Stimulated activated effector memory CD8-positive, alpha-beta T cell treated with anti-CD3 and anti-CD28 coated beads, Interleukin-12 subunit alpha, Interleukin-12 subunit beta, amount 100 ng/mL, for 72 hours (primary cell): ENCODE data around the gene FGF12.

Experiments
- ATAC-seq: fragments of 150-1000 bp; cut with Tn5 transposase; 2 replicates; pipeline ENCODE4 v1.10.0; 2021
- DNase-seq, 2 donors: peaks; one replicate each; pipeline ENCODE4 v3.0.0; 2021 to 2022; ENCODE audit warnings: low spot score in 2 of 2
- H3K27ac Mint-ChIP-seq: one replicate; pipeline ENCODE4 v1.8.0; 2022; ENCODE audit warnings: mild to moderate bottlenecking, mixed read lengths
- H3K36me3 Mint-ChIP-seq: one replicate; pipeline ENCODE4 v1.8.0; 2022; ENCODE audit warnings: mild to moderate bottlenecking, mixed read lengths
- H3K4me1 Mint-ChIP-seq: one replicate; pipeline ENCODE4 v1.8.0; 2022; ENCODE audit warnings: mixed read lengths
- H3K4me3 Mint-ChIP-seq: one replicate; pipeline ENCODE4 v1.8.0; 2022; ENCODE audit warnings: mild to moderate bottlenecking, mixed read lengths
- H3K9me3 Mint-ChIP-seq: one replicate; pipeline ENCODE4 v1.8.0; 2022; ENCODE audit warnings: mixed read lengths

FGF12 gene

GRCh38 chr3:192642651-192643050, 84.7 kb downstream of the FGF12 start:
- peaks cover 10% of the 10 kb centered on the region for H3K9me3 Mint-ChIP-seq
- DNase-seq (no peak), ATAC-seq (no peak)
- H3K4me1 Mint-ChIP-seq = no peaks in the 10 kb centered on the region
- H3K36me3 Mint-ChIP-seq = no peaks in the 10 kb centered on the region
- H3K4me3 Mint-ChIP-seq = no peak overlapping the region
- no peak overlapping the region for H3K27ac Mint-ChIP-seq

GRCh38 chr3:192641919-192642318, 85.4 kb downstream of the FGF12 start:
- Mint-ChIP-seq H3K36me3 (no peaks in the 10 kb centered on the region), H3K27ac (no peak overlapping the region), H3K4me3 (no peak overlapping the region), H3K4me1 (no peaks in the 10 kb centered on the region), H3K9me3 (peaks cover 10% of the 10 kb centered on the region)
- DNase-seq (no peak), ATAC-seq (no peak)

- DNase-seq = no peak
- ATAC-seq = no peak
- Mint-ChIP-seq H3K36me3 (no peaks in the 10 kb centered on the region), H3K27ac (no peak overlapping the region), H3K9me3 (peaks cover 2% of the 10 kb centered on the region), H3K4me1 (no peaks in the 10 kb centered on the region), H3K4me3 (no peak overlapping the region)
Measured at GRCh38 chr3:192639987-192640386, 87.4 kb downstream of the FGF12 start.

DNA sequence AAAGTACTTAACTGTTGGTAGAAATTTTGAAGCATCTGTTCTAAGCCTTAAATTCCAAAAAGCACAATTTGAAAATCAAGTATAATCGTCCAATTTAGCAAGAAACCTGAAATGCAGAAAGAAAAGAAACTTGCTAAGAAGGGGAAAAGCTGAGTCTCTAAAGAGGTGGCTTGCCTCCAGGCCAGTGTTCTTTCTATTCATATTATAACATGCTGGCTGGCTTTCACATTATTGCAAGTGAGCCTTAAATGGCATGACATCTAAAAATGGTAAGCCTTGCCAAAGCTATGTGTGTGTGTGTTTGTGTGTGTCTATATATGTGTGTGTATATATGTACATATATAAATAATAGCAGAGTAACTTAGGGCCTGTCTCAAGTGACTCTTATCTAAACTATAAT, 89.5 kb downstream of the FGF12 start:
- H3K4me3 Mint-ChIP-seq = no peak overlapping the region
- peaks cover 6% of the 10 kb centered on the region for H3K9me3 Mint-ChIP-seq
- H3K27ac Mint-ChIP-seq = no peak overlapping the region
- ATAC-seq = no peak
- no peak for DNase-seq
- H3K36me3 Mint-ChIP-seq = no peaks in the 10 kb centered on the region
- no peaks in the 10 kb centered on the region for H3K4me1 Mint-ChIP-seq

GRCh38 chr3:192636517-192637444, 90.6 kb downstream of the FGF12 start:
- no peaks in the 10 kb centered on the region for H3K36me3 Mint-ChIP-seq
- H3K4me3 Mint-ChIP-seq = no peak overlapping the region
- no peak for DNase-seq
- no peak overlapping the region for H3K27ac Mint-ChIP-seq
- ATAC-seq = no peak
- H3K4me1 Mint-ChIP-seq = no peaks in the 10 kb centered on the region
- peaks cover 6% of the 10 kb centered on the region for H3K9me3 Mint-ChIP-seq

DNA sequence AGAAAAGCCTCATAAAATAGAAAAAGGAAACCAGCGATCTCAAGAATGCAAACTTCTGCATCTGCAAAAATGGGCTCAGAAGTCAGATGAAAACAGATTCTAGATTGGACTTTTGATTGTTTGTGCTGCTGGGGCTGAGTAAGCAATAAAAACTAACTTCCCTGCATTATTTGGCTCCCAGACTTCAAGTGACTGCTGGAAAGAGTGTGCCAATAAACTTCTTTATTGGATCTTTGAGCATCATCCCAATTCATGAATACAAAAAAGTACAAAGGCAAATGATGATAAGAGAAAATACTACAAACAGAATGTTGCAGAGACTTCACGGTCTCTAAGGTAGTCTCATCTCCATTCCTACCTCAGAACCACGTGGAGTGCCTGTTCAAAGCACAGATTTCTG, 97.9 kb downstream of the FGF12 start:
- H3K4me3 Mint-ChIP-seq = no peak overlapping the region
- DNase-seq = no peak
- H3K9me3 Mint-ChIP-seq = peaks cover 7% of the 10 kb centered on the region
- no peak overlapping the region for H3K27ac Mint-ChIP-seq
- no peaks in the 10 kb centered on the region for H3K36me3 Mint-ChIP-seq
- no peak for ATAC-seq
- no peaks in the 10 kb centered on the region for H3K4me1 Mint-ChIP-seq

DNA sequence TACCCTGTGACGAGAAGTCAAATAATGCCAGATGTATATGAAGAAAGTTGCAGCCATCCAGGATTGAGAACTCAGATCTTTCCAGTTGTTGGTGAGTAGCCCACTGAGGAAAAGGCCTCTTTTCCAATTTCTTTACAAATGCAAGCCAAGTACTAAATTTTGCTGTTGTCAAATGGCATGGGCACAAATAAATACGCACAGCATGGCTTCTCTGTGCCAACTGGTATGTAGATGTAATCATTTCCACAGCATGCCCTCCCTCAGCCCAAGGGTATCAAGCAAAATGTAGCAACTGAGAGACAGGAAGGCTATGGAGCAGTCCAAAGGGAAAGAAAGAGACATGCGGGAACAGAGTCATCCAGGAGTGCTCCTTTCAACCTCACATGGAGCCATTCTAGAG, 105.4 kb downstream of the FGF12 start:
- ATAC-seq (no peak), DNase-seq (no peak)
- Mint-ChIP-seq H3K9me3 (no peaks in the 10 kb centered on the region), H3K4me1 (no peaks in the 10 kb centered on the region), H3K4me3 (no peak overlapping the region), H3K27ac (no peak overlapping the region), H3K36me3 (no peaks in the 10 kb centered on the region)

DNA sequence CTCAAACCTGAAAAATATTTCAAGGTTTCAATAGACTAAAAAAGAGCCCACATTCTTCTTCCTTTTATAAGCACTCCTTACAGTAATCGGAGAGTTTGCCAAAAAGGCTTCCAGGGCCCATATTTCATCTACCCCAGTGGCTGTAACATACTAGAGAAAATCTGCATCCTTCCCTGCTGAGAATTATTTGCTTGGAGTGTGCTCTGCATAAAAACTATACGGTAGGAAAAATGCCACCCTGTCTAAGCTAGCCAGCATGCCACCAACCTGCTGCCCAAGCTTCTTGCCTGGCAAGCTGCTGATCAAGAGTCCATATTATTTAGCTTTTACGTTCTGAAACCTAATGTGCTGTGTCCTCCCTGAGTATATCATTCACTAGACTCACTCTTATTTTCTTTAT, 107.1 kb downstream of the FGF12 start:
- no peak overlapping the region for H3K4me3 Mint-ChIP-seq
- H3K4me1 Mint-ChIP-seq = no peaks in the 10 kb centered on the region
- no peaks in the 10 kb centered on the region for H3K9me3 Mint-ChIP-seq
- no peak for ATAC-seq
- H3K36me3 Mint-ChIP-seq = no peaks in the 10 kb centered on the region
- no peak for DNase-seq
- no peak overlapping the region for H3K27ac Mint-ChIP-seq

- ATAC-seq (no peak), DNase-seq (no peak)
- Mint-ChIP-seq H3K4me1 (no peaks in the 10 kb centered on the region), H3K9me3 (no peaks in the 10 kb centered on the region), H3K27ac (no peak overlapping the region), H3K36me3 (no peaks in the 10 kb centered on the region), H3K4me3 (no peak overlapping the region)
Measured at GRCh38 chr3:192611411-192611810, 115.9 kb downstream of the FGF12 start.

DNA sequence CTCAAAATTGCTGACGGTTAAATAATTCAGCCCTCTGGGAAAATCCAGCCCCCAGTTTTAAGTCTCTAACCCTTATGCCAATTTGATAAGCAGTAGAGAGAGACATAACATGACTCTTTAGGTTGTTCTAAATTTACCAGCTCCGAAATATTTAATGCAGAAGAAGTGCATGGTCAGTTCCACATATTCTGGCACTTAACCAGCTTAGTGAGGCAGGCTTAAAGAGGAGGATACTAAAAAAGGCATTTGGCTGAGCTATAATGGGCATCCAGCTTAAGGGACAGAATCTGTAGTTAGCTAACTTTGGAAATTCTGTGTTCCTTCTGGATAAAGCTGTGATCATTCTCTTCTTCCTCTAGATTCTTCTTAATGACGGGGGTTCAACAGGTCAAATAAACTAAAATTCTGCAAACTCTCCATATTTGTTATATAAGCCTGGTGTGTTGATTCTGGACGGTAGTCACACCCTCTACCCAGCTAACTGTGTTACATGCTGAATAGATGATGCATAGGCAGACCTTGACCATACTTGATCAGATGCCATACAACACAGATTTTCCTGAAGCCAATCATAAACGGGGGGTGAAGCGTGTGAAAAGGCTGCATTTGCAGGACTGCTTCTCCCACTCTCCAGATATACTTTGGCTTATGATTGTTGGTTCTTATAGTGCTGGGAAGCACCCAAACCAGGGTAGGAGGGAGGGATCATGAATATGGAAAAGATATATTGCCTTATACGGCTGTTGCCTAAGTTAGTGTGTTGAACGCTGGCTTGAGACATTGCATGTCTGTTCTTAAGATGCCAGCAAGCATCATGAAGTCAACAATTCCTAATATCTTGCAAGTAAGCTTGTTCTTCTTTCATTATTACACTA, 118.4 kb downstream of the FGF12 start:
- ATAC-seq (no peak), DNase-seq (no peak)
- Mint-ChIP-seq H3K9me3 (peaks cover 3% of the 10 kb centered on the region), H3K4me3 (no peak overlapping the region), H3K36me3 (no peaks in the 10 kb centered on the region), H3K4me1 (no peaks in the 10 kb centered on the region), H3K27ac (no peak overlapping the region)

DNA sequence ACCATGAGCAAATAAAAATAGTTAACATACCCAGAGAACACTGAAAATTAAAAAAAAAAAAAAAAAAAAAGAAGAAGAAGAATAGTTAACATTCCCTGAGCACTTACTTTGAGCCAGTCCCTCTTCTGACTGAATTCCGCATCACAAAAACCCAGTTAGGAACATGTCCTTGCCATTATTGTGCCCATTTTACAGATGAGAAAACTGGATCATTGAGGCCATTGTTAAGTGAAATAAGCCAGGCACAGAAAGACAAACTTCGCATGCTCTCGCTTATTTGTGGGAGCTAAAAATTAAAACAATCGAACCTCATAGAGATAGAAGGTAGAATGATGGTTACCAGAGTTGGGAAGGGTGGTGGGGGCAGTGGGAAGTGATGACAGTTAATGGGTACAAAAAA, 119.5 kb downstream of the FGF12 start:
- no peak for DNase-seq
- no peak overlapping the region for H3K4me3 Mint-ChIP-seq
- peaks cover 10% of the 10 kb centered on the region for H3K9me3 Mint-ChIP-seq
- no peaks in the 10 kb centered on the region for H3K4me1 Mint-ChIP-seq
- no peaks in the 10 kb centered on the region for H3K36me3 Mint-ChIP-seq
- no peak for ATAC-seq
- H3K27ac Mint-ChIP-seq = no peak overlapping the region

- no peak overlapping the region for H3K4me3 Mint-ChIP-seq
- no peaks in the 10 kb centered on the region for H3K36me3 Mint-ChIP-seq
- DNase-seq = no peak
- peaks cover 18% of the 10 kb centered on the region for H3K9me3 Mint-ChIP-seq
- H3K27ac Mint-ChIP-seq = no peak overlapping the region
- H3K4me1 Mint-ChIP-seq = no peaks in the 10 kb centered on the region
- no peak for ATAC-seq
Measured at GRCh38 chr3:192597913-192598312, 129.4 kb downstream of the FGF12 start.

DNA sequence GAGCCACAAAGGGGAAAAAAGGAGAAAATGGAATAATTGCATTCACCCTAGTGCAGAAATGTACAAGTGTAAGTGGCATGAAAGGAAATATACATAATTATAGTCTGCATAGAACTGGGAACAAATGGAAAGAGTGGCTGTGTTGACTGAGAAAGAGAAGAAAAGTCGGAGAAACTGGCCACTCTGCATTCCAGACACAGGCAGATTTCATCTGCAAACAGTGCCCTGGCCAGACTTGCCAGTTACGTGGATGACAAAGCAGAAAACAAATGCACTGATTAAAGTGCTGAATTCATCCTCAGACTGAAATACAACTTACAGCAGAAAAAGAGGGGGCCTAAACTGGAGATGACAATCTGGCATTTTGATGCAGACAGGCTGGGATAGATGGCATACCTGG, 129.8 kb downstream of the FGF12 start:
- DNase-seq = no peak
- Mint-ChIP-seq H3K4me1 (no peaks in the 10 kb centered on the region), H3K36me3 (no peaks in the 10 kb centered on the region), H3K9me3 (peaks cover 15% of the 10 kb centered on the region), H3K27ac (no peak overlapping the region), H3K4me3 (no peak overlapping the region)
- ATAC-seq = no peak

DNA sequence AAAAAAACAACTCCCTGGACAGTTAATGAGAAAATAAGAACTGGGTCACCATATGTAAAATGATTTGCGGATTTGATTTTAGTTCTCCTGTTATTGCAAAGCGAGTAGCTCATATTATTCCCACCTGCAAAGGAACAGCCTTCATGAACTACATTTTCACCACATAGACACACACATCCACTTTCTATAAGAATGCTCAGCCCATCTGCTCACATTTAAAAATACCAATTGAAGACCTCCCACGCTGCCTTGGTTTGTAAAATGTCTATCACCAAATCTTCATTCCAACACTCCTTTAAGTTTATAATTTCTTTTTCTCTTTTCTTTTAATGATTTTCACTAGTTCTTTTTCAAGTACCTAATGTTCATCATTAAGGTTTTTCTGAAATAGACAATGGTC, 148.6 kb downstream of the FGF12 start:
- Mint-ChIP-seq H3K4me3 (no peak overlapping the region), H3K27ac (no peak overlapping the region), H3K36me3 (no peaks in the 10 kb centered on the region), H3K9me3 (peaks cover 7% of the 10 kb centered on the region), H3K4me1 (no peaks in the 10 kb centered on the region)
- ATAC-seq = no peak
- no peak for DNase-seq

GRCh38 chr3:192577811-192578210, 149.5 kb downstream of the FGF12 start:
- Mint-ChIP-seq H3K4me1 (no peaks in the 10 kb centered on the region), H3K36me3 (no peaks in the 10 kb centered on the region), H3K27ac (no peak overlapping the region), H3K9me3 (peaks cover 7% of the 10 kb centered on the region), H3K4me3 (no peak overlapping the region)
- no peak for ATAC-seq
- DNase-seq = no peak

DNA sequence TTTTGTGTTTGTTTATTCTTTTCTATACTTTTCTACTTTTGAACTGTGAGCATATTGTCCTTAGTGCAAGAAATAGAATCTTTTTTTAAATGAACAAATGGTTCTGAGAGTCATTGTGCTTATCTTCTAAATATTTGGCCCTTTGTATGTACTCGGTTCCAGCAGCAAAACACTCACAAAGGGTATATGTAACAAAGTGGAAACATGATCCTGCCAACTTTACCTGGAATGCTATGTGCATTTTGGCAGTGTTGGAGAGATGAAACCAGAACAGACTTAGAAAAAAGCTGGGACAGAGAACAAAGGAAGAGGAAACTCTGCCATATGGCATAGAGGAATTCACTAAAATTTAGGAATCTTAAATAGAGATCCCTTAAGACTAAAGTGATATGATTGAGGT, 150.1 kb downstream of the FGF12 start:
- H3K9me3 Mint-ChIP-seq = peaks cover 7% of the 10 kb centered on the region
- H3K4me3 Mint-ChIP-seq = no peak overlapping the region
- DNase-seq (no peak), ATAC-seq (no peak)
- H3K36me3 Mint-ChIP-seq = no peaks in the 10 kb centered on the region
- no peaks in the 10 kb centered on the region for H3K4me1 Mint-ChIP-seq
- no peak overlapping the region for H3K27ac Mint-ChIP-seq
